NOMO-1 treated with dmso at 0.1 percent for 144 hours (cell line): ENCODE results near the gene SEC14L1.

Source experiments
- DNase-seq: peaks from one replicate; lab custom pipeline; 2025; ENCODE audit not compliant: unreplicated experiment; lab: John Stamatoyannopoulos, UW

Gene SEC14L1

DNA sequence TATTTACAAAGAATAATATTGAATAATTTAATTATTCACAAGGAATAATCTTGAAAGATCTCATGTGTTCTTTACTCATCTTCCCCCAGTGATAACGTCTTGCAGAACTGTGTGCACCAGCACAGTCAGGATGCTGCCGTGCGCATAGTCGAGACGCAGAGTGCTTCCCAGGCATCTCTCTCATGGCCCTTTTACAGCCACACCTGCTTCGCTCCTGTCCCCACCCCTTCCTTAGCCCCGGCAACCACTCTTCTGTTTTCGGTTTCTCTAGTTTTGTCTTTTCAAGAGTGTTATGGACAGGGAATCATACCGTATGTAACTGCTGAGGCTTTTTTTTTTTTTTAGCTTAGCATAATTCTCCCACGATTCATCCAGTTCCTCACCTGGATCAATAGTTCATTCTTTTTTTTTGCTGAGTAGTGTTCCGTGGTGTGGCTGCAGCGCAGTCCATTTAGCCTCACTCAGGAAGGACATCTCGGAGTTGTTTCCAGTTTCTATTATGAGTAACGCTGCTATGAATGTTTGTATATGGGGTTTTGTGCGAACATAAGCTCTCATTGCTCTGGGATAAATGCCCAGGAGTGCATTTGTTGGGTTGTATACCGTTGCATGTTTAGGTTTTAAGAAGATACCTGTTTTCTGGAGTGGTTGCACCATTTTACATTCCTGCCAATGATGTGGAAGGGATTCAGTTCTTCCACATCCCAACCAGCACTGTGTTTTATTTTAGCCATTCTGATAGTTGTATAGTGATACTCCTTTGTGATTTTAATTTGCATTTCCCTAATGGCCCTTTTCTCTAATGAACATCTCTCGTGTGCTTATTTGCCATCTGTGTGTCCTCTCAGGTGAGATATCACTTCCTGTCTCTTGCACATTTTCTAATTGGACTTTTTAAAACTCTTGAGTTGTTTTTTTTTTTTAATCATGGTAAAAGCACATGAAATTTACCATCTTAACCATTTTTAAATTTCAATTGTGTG lies 47.6 kb downstream of the SEC14L1 start:
- no peak for DNase-seq

GRCh38 chr17:77189148-77189547 lies 48.4 kb downstream of the SEC14L1 start:
- DNase-seq = no peak

DNA sequence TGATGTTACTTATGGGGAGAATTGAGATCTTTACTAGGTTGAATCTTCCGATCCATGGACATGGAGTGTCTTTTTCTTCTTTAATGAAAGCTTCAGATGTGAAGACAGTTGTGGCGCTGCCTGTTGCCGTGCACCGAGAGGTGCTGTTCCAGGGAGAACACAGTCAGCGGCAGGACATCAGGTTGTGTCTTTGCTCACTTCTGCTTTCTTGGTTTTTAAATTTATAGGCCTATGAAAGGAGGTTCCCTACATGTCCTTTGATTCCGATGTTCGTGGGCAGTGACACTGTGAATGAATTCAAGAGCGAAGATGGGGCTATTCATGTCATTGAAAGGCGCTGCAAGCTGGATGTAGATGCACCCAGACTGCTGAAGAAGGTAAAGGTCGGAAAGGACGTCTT lies 49.8 kb downstream of the SEC14L1 start:
- peak; percentile 39 for DNase-seq

GRCh38 chr17:77191244-77191643 lies 50.5 kb downstream of the SEC14L1 start:
- no peak for DNase-seq

- DNase-seq = no peak
Observed at GRCh38 chr17:77193653-77194052, 52.9 kb downstream of the SEC14L1 start.

- no peak for DNase-seq
Observed at GRCh38 chr17:77194179-77194578, 53.4 kb downstream of the SEC14L1 start.

- DNase-seq = no peak
Observed at GRCh38 chr17:77196251-77196650, 55.5 kb downstream of the SEC14L1 start.

DNA sequence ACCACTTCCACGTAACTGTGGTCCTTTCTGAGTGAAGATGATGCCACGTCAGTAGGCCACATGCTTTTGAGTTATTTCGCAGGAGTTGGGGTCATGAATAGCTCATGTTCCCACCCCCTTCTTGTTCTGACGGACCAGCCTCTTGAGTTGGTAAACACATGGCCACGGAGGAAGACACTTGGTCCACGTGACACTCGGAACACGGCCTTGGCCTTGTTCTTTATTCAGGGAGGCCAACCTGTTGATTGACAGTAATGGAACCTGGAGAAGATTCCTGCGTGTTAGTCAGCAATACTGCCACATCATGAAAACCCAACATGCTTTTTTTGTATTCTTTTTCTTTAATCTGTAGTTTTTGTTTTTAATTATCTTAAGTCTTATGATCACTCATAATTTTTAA lies 56.3 kb downstream of the SEC14L1 start:
- no peak for DNase-seq

DNA sequence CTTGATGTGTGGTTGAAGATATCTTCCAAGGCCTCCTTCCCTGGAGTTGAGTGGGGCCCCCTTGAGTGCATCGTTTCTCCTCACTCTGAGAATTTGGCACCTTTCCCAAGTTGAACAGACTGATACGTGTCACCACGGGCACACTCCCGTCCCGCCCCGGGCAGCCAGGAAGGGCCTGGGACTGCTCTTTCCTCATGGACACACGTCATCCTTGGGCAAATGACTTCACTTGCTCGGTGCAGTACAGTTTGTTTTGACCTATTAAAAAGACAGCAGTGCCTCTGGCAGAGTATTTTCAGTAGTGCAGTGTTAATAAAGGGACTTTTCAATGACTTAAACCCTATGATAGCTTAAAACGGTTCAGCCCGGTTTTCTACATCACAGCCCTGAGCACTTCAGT lies 59.9 kb downstream of the SEC14L1 start:
- DNase-seq = no peak

- no peak for DNase-seq
Observed at GRCh38 chr17:77203436-77203835, 62.7 kb downstream of the SEC14L1 start.

DNA sequence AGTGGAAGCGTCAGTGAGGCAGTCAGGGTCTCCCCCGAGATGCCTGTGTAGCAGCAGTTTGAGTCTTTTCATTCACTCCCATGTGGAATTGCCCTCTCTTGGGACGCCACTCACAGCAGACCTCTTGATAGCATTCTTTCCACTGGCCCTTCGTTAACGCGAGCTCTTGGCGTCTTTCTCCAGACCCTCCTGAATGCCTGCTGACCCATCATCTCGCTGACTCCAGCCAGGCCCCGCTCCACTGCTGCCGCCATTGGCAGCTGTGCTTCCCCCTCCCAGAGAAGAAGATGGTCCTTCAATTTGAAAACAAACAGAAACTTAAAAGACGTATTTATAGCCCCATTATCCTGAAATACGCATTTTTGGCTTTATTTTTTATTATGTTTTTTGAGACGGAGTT lies 63.1 kb downstream of the SEC14L1 start:
- DNase-seq = no peak

GRCh38 chr17:77204536-77204935 lies 63.8 kb downstream of the SEC14L1 start:
- DNase-seq = no peak

GRCh38 chr17:77205396-77206125 lies 64.8 kb downstream of the SEC14L1 start:
- DNase-seq = no peak

DNA sequence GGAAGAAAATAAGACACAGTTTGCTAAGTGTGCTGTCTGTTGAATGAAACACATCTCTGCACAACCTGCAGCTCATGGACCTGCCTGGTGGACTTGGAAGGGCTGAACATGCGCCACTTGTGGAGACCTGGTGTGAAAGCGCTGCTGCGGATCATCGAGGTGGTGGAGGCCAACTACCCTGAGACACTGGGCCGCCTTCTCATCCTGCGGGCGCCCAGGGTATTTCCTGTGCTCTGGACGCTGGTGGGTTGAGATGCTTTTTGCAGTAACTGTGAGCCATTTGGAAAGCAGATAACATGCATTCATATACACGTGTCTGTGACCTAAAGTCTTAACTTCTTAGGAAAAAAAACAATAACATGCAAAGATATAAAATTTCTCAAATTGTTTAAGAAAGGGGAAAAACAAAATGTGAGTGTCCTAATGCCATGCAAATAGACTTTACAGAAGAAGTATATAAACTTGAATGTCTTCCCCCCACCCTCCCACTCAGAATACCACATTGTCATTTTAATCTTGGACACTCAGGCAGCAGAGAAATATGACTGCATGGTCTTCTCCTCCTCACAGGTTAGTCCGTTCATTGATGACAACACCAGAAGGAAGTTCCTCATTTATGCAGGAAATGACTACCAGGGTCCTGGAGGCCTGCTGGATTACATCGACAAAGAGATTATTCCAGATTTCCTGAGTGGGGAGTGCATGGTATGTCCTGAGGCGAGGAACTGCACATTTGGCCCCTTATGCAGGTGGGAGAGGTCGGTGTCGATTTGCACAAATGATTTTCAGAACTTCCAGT lies 65.6 kb downstream of the SEC14L1 start:
- peak; percentile 16 for DNase-seq

DNA sequence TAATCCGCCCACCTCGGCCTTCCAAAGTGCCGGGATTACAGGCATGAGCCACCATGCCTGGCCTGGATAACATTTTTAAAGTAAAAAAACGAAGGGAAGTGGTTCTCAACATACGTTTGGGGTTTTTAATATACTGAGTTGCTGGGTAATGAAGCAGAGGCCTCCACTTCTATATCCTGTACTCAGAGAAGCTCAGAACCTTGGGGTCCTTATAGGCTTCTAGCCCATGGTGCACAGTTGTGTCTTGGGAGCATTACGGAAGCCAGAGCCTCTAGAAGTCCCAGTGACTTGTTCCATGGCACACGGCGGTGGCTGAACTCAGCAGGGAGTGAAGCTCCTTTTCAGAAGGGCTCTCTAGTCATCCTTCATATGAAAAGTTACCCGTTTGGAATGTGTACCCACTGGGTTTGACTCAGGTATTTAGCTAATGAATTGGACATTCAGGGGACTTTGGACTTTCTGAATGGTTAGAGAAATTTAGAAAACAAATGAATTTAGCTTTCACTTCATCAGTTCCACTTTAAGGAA lies 67.0 kb downstream of the SEC14L1 start:
- DNase-seq = no peak

- DNase-seq = no peak
Observed at GRCh38 chr17:77208217-77208808, 67.5 kb downstream of the SEC14L1 start.

GRCh38 chr17:77208856-77209255 lies 68.1 kb downstream of the SEC14L1 start:
- no peak for DNase-seq

- no peak for DNase-seq
Observed at GRCh38 chr17:77209330-77209748, 68.6 kb downstream of the SEC14L1 start.

DNA sequence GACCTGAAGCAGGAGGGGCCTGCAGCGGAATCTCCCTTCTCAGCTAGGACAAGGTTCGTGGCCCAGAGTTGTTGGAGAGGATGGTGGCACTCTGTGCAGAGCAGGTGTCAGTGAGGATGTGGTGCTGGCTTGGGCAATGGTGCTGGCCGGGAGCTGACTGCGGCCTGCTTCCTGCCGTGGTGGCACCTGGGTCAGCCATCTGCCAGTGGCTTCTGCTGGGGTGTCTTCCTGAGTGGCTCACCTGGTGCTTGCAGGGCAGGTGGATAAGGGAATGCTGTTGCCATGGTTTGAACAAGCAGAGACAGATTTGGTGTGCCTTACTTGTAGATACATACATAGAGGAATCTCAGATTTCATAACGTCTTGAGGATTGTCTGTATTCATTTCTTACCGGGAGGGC lies 69.6 kb downstream of the SEC14L1 start:
- no peak for DNase-seq

GRCh38 chr17:77210946-77211541 lies 70.3 kb downstream of the SEC14L1 start:
- no peak for DNase-seq
